ENCODE measurements around the gene MVB12A. TPM values are rescaled to one million over a fixed set of nuclear protein-coding genes. Genes with fewer than 3 reads are reported as not detected.

Gene MVB12A
- total and polyA plus RNA-seq, 2 experiments from 2014 or later: 49.6 to 68.3 TPM

- DNase-seq: no peak
- H3K4me2 ChIP-seq (ENCODE audit: unreplicated experiment): no peak overlapping the region
- H4K20me1 ChIP-seq (ENCODE audit: insufficient read depth): no peaks in the 10 kb centered on the region
- H3K79me2 ChIP-seq (ENCODE audit: insufficient read depth): no peaks in the 10 kb centered on the region
- WGBS, 2 experiments (ENCODE audit: low coverage in 1 of 2, low lambda C conversion rate in 2 of 2, missing lambda C conversion rate in 2 of 2): 91 to 94% methylated on average over 5 to 6 of the region's 6 CpGs
- TF ChIP-seq EZH2 (IDR thresholded peaks at IDR 0.05; ENCODE audit: insufficient read depth, poor library complexity, severe bottlenecking) (no peak), EZH2phosphoT487 (IDR thresholded peaks at IDR 0.05; ENCODE audit: insufficient read depth, low read depth) (no peak)
- no peak overlapping the region for H3K4me3 ChIP-seq
- H3F3A ChIP-seq (ENCODE audit: insufficient read depth): no peaks in the 10 kb centered on the region
- in situ Hi-C loops (cut with MboI): no loop called here
- no peaks in the 10 kb centered on the region for H3K9me3 ChIP-seq (ENCODE audit: low read depth)
- H3K27ac ChIP-seq: no peak overlapping the region
- no peaks in the 10 kb centered on the region for H3K27me3 ChIP-seq (replicated peaks; ENCODE audit: insufficient read depth)
- no peaks in the 10 kb centered on the region for H3K9me2 ChIP-seq (ENCODE audit: insufficient read depth)
- H3K36me3 ChIP-seq (ENCODE audit: low read depth): no peaks in the 10 kb centered on the region
- no peak overlapping the region for H2AFZ ChIP-seq
- H3K4me1 ChIP-seq (ENCODE audit: insufficient read depth): no peaks in the 10 kb centered on the region
- no peak overlapping the region for H3K9ac ChIP-seq
Measured at GRCh38 chr19:17404015-17404414, 15.8 kb upstream of the MVB12A start.

GRCh38 chr19:17404621-17405249 lies 15.1 kb upstream of the MVB12A start:
- no peak for DNase-seq
- no peak overlapping the region for H3K4me2 ChIP-seq (ENCODE audit: unreplicated experiment)
- no peaks in the 10 kb centered on the region for H3K9me2 ChIP-seq (ENCODE audit: insufficient read depth)
- no peaks in the 10 kb centered on the region for H3K9me3 ChIP-seq (ENCODE audit: low read depth)
- H3K79me2 ChIP-seq (ENCODE audit: insufficient read depth): no peaks in the 10 kb centered on the region
- H2AFZ ChIP-seq: no peak overlapping the region
- TF ChIP-seq EZH2 (IDR thresholded peaks at IDR 0.05; ENCODE audit: insufficient read depth, poor library complexity, severe bottlenecking) (no peak), EZH2phosphoT487 (IDR thresholded peaks at IDR 0.05; ENCODE audit: insufficient read depth, low read depth) (no peak)
- H3K4me1 ChIP-seq (ENCODE audit: insufficient read depth): no peaks in the 10 kb centered on the region
- no peaks in the 10 kb centered on the region for H3K27me3 ChIP-seq (replicated peaks; ENCODE audit: insufficient read depth)
- in situ Hi-C loops (cut with MboI): no loop called here
- H4K20me1 ChIP-seq (ENCODE audit: insufficient read depth): no peaks in the 10 kb centered on the region
- no peaks in the 10 kb centered on the region for H3K36me3 ChIP-seq (ENCODE audit: low read depth)
- 80 to 83% methylated on average over 7 of the region's 7 CpGs for WGBS, 2 experiments (ENCODE audit: low coverage in 1 of 2, low lambda C conversion rate in 2 of 2, missing lambda C conversion rate in 2 of 2)
- no peaks in the 10 kb centered on the region for H3F3A ChIP-seq (ENCODE audit: insufficient read depth)
- H3K9ac ChIP-seq: no peak overlapping the region
- no peak overlapping the region for H3K4me3 ChIP-seq
- no peak overlapping the region for H3K27ac ChIP-seq

GRCh38 chr19:17405250-17406045 lies 14.4 kb upstream of the MVB12A start, which contains the start of gene BST2:
Gene BST2, minus strand, starts transcription at chr19:17405630. Its CDS starts 55 bp downstream, at chr19:17405575.
- Histone ChIP-seq H3K27ac (no peak within 1 kb of the TSS), H3K27me3 (replicated peaks; ENCODE audit: insufficient read depth) (no peaks in the 10 kb centered on the region), H3K9me3 (ENCODE audit: low read depth) (no peaks in the 10 kb centered on the region), H3K4me3 (no peak within 1 kb of the TSS), H3K36me3 (ENCODE audit: low read depth) (no peaks in the 10 kb centered on the region), H4K20me1 (ENCODE audit: insufficient read depth) (no peaks in the 10 kb centered on the region), H3K4me1 (ENCODE audit: insufficient read depth) (no peaks in the 10 kb centered on the region), H3K9ac (no peak within 1 kb of the TSS), H3F3A (ENCODE audit: insufficient read depth) (no peaks in the 10 kb centered on the region), H3K9me2 (ENCODE audit: insufficient read depth) (no peaks in the 10 kb centered on the region), H2AFZ (0 out of 2 replicates have a peak within 1 kb of the TSS, but pooled peaks have one; percentile 56), H3K4me2 (ENCODE audit: unreplicated experiment) (no peak within 1 kb of the TSS), H3K79me2 (ENCODE audit: insufficient read depth) (no peaks in the 10 kb centered on the region)
- DNase-seq: peak; percentile 31
- TF ChIP-seq EZH2phosphoT487 (IDR thresholded peaks at IDR 0.05; ENCODE audit: insufficient read depth, low read depth) (no peak), EZH2 (IDR thresholded peaks at IDR 0.05; ENCODE audit: insufficient read depth, poor library complexity, severe bottlenecking) (no peak)
- in situ Hi-C loops (cut with MboI): no loop called here
- WGBS, 2 experiments (ENCODE audit: low coverage in 1 of 2, low lambda C conversion rate in 2 of 2, missing lambda C conversion rate in 2 of 2): 66 to 75% methylated on average over 18 of the region's 18 CpGs

GRCh38 chr19:17406046-17406886 lies 13.6 kb upstream of the MVB12A start:
- in situ Hi-C loops (cut with MboI): no loop called here
- no peaks in the 10 kb centered on the region for H3K36me3 ChIP-seq (ENCODE audit: low read depth)
- no peak overlapping the region for H3K4me3 ChIP-seq
- no peak overlapping the region for H3K9ac ChIP-seq
- no peak overlapping the region for H3K27ac ChIP-seq
- H3K4me1 ChIP-seq (ENCODE audit: insufficient read depth): no peaks in the 10 kb centered on the region
- TF ChIP-seq EZH2phosphoT487 (IDR thresholded peaks at IDR 0.05; ENCODE audit: insufficient read depth, low read depth) (no peak), EZH2 (IDR thresholded peaks at IDR 0.05; ENCODE audit: insufficient read depth, poor library complexity, severe bottlenecking) (no peak)
- 87 to 93% methylated on average over 10 of the region's 10 CpGs for WGBS, 2 experiments (ENCODE audit: low coverage in 1 of 2, low lambda C conversion rate in 2 of 2, missing lambda C conversion rate in 2 of 2)
- H3K9me2 ChIP-seq (ENCODE audit: insufficient read depth): no peaks in the 10 kb centered on the region
- H3F3A ChIP-seq (ENCODE audit: insufficient read depth): no peaks in the 10 kb centered on the region
- H3K4me2 ChIP-seq (ENCODE audit: unreplicated experiment): no peak overlapping the region
- no peaks in the 10 kb centered on the region for H3K9me3 ChIP-seq (ENCODE audit: low read depth)
- no peak for DNase-seq
- H2AFZ ChIP-seq: 0 out of 2 replicates have a peak overlapping the region, but pooled peaks have one; percentile 56
- no peaks in the 10 kb centered on the region for H3K27me3 ChIP-seq (replicated peaks; ENCODE audit: insufficient read depth)
- no peaks in the 10 kb centered on the region for H4K20me1 ChIP-seq (ENCODE audit: insufficient read depth)
- H3K79me2 ChIP-seq (ENCODE audit: insufficient read depth): no peaks in the 10 kb centered on the region

Measured in GM23248 (cell line).